H1 (cell line): Measurements from ENCODE around the gene STKLD1. TPM values are rescaled to one million over a fixed set of nuclear protein-coding genes. Genes with fewer than 3 reads are reported as not detected.

Experiments used
- BACH1 ChIP-seq: IDR thresholded peaks from 2 replicates; pipeline ENCODE4 v1.6.1; 2012; ENCODE audit warnings: low read length, improper control_type of control experiment
- BRCA1 ChIP-seq: IDR thresholded peaks from 2 replicates; pipeline ENCODE4 v1.6.1; 2012; ENCODE audit warnings: low read depth, low read length, improper control_type of control experiment
- PHF8 ChIP-seq: fragments of 200-600 bp; sonication (generic); conservative IDR thresholded peaks from 2 replicates; pipeline ENCODE4 v1.7.1; 2012; ENCODE audit warnings: low read depth, mild to moderate bottlenecking, inconsistent platforms, low read length, moderate library complexity
- polyA plus RNA-seq, 7 experiments: library from polyadenylated mRNA; depleted of rRNA in 3 of 7; stranded (reverse) in 5 of 7; unstranded in 2 of 7; fragments of >200 nt in 5 of 7; fragments of 200-250 nt in 2 of 7; gene quantifications; 1 replicate in 5 of 7; 2 replicates in 1 of 7; 4 replicates in 1 of 7; pipeline versions ENCODE4 v1.2.1 to v1.2.3, GENCODE V29; 2011 to 2013; ENCODE audit warnings: missing spikeins in 2 of 7, mixed read lengths in 2 of 7
- total RNA-seq: library from RNA; stranded (reverse); fragmentation: NEBNext Ultra II Directional; extraction: Animal tissue kit (Norgen Biotek cat#: 25700); gene quantifications from 2 replicates; pipeline ENCODE4 v1.2.1, GENCODE V29; 2021

Gene STKLD1
- total and polyA plus RNA-seq, 2 of the 8 experiments (the other 6 are each of a cell fraction or from before 2014, with no cell fraction given), result 0.26 TPM; not detected in 1

DNA sequence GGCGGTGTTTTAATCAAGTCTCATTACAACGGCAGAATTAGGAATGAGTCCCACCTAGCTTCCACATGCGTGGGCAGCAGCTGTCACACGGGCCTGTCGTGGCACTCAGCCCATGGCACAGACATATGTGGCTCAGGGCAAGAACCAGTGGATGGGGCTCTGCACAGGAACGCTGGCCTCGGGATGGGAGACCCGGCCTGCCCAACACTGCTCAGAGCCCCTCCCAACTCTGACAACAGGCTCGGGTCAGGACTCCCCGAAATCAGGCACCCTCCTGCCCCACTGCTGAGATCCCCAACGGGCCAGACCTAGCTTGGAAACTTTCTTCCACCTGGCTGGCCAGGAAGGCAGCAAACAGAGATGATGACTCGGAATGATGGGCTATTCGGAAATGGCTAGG is 35.2 kb upstream of the STKLD1 start (continued):
- TF ChIP-seq PHF8 (no peak), BRCA1 (no peak), BACH1 (no peak)
